Activated CD4-positive, CD25-positive, alpha-beta regulatory T cell treated with anti-CD3 and anti-CD28 coated beads, Interleukin-2, amount 50 U/mL, for 16 hours (primary cell): Measurements from ENCODE around the gene OR4A16.

Source experiments
- DNase-seq: peaks from one replicate; pipeline ENCODE4 v3.0.0-alpha.2; 2020; ENCODE audit warnings: low read depth, low spot score

Gene OR4A16, protein sequence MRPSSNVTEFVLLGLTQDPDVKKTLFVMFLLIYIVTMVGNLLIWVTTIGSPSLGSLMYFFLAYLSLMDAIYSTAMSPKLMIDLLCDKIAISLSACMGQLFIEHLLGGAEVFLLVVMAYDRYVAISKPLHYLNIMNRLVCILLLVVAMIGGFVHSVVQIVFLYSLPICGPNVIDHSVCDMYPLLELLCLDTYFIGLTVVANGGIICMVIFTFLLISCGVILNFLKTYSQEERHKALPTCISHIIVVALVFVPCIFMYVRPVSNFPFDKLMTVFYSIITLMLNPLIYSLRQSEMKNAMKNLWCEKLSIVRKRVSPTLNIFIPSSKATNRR

DNA sequence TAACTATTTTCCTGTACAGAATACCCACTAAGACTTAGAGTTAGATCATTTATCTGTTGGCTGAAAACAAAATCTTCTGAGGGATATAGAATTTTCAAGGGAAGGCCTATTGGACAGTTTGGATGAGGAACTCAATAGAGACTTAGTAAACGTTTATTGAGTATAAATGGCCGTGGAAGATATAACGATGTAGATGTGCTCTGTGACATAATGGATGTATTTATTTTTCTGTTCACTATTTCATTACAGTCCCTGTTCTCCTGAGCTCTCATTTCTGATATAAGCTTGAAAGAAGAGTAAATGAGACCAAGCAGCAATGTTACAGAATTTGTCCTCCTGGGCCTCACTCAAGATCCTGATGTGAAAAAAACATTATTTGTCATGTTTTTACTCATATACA is at the start of gene OR4A16:
TSS of gene OR4A16 (plus strand) at position 301 of the 400 bp plus-strand sequence. CDS start at position 301, 0 bp downstream.
- no peak for DNase-seq

DNA sequence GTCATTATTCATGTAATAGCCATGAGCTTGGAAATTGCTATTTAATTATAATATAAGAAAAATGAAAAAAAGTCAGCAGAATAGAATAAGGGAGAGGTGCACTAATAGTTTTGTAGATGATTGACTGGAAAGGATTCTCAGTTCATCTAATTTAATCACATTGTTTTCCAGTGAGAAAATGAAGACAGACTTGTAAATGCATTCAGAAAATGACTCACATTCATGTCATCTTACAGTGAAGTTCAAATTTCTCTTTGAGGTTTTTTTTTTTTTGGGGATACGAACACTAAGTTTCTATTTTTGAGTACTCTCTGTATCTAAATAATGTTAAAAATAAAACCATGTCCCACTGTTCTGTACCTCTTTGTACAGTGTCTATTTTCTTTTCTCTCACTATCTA is 18.5 kb upstream of the OR4A16 start:
- DNase-seq: no peak

DNA sequence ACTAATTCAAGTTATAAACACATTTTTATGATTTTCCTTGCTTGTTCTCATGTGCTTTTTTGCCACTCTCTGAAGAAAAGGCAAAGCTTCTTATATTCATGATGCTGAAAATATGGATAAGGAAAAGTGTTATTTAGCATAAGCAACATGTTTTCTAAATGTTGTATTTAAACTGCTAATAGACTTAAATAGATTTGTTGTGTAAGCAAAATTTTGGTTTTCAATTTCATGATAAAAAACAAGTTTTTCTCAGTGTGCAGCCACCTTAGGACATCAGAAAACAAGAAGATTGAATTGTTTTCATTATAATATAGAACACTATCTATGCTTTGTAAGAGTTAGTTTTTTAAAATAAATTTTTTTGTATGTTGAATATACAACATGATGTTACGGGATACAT is 2.3 kb downstream of the OR4A16 start:
- DNase-seq: no peak

DNA sequence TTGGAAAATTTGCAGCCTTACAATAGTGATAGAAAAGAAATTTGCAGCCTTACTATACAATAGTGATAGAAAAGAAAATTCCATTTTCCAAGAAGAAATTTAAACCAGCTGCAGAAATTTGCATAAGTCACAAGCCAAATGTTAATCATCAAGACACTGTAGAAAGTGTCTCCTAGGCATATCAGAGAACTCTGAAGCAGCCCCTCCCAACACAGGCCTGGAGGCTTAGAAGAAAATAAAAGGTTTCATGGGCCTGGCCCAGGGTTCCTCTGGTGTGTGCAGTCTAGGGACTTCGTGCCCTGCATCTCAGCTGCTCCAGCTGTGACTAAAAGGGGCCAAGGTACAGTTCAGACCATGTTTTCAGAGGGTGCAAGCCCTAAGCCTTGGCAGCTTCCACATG is 6.0 kb downstream of the OR4A16 start:
- DNase-seq: no peak

DNA sequence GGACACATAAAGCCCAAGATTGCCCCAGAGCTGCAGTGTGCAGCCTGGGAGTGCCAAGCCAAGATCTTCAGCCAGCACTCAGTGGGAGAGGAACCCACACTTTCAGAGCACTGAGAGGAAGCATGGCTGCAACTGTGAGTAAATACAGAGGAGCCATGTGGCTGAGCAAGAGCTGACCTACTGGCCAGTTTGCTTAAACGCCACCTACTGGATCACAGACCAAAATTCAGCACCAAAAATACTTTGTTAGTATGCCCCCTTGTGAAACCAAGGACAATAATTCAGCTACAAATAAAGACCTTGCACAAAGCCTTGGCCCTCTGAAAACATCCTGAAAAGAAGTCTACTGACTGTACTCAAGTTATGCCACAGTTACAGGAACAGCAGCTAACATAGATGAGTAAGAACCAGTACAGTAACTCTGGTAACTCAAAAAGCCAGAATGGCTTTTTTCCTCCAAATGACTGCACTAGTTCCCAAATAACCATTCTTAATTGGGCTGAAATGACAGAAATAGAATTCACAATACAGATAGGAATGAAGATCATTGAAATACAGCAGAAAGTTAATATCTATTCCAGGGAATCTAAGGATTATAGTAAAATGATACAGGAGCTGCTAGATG is 14.7 kb downstream of the OR4A16 start:
- no peak for DNase-seq

DNA sequence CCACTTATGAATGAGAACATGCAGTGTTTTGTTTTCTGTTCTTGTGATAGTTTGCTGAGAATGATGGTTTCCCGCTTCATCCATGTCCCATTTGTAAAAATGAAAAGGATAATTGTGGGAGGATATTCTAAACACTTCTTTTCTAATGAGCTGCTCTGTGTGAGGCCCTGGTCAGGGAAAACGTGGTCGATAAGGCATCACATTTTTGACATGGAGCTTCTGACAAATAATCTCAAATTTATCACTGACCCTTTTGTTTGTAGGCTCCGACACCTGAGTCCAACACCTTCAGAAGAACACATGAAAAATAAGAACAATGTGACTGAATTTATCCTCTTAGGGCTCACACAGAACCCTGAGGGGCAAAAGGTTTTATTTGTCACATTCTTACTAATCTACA is 24.7 kb downstream of the OR4A16 start, which contains the start of gene OR4A15:
TSS of gene OR4A15 (plus strand) at position 301 of the 400 bp plus-strand sequence. CDS start at position 301, 0 bp downstream.
- DNase-seq: no peak
